LoVo (cell line): ENCODE results near the gene ATG7.
"Not testable (repeated sequence)": the region's sequence is repeated elsewhere in the genome, so short reads cannot be mapped to it uniquely, and the experiment has no call there.

Source experiments
- DNase-seq: peaks from one replicate; pipeline ENCODE4 v3.0.0-alpha.2; 2016; ENCODE audit warnings: low spot score

The ATG7 gene

DNA sequence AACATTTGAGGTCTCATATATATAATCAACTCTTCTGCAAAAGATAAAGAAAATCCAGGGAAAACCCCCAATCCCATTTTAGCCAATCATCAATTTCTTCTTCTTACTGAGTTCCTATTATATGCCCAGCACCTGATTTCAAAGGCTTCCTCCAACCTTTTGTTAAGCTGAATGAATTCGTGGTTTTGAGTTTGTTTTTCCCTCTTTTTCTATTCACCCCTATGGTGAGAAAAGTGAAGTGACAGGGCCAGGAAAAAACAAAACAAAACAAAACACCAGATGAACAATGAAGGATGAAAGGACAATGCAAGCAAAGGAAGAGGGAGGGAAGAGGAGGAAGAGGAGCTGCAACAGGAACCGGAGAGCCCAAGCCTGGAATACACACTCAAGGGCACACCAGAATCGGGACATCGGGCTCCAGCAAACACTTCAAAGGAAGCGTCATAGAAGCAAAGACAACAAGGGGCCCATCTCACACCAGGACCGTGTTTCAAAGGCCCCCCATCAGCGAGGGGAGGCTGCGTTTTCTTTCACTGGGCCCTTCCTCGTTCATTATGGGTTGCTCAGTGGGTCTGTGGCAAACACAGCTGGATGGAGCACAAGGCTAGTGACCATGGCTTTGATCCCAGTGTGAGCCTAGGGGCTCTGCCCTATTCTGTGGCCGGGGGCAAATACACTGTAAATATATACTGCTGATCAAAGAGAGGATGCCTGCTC lies 321.3 kb downstream of the ATG7 start:
- DNase-seq, result no peak

DNA sequence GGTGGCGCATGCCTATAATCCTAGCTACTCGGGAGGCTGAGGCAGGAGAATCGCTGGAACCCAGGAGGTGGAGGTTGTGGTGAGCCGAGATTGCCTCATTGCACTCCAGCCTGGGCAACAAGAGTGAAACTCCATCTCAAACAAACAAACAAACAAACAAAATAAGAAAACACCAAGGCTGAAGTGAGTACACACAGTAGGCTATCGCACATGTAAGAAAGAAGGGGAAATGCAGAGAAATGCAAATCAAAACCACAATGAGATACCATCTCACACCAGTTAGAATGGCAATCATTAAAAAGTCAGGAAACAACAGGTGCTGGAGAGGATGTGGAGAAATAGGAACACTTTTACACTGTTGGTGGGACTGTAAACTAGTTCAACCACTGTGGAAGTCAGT lies 322.8 kb downstream of the ATG7 start:
- not testable (repeated sequence) for DNase-seq

DNA sequence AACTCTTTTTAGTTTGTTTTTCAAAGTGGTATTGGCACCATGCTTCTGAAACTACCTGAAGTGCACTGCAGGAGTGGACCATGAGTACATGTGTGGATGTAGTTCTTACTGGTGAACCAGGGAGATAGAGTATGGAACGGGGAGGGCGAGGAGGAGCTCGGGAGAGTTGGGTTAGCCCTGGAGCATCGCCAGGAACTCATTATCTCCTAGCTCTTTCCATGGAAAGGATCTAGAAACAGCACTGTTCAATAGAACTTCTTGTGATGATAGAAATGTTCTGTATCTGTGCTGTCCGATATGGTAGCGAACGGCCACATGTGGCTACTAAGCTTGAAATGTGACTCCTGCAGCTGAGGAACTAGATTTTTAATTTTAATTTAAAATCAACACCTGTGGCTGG lies 324.2 kb downstream of the ATG7 start:
- DNase-seq, result no peak

DNA sequence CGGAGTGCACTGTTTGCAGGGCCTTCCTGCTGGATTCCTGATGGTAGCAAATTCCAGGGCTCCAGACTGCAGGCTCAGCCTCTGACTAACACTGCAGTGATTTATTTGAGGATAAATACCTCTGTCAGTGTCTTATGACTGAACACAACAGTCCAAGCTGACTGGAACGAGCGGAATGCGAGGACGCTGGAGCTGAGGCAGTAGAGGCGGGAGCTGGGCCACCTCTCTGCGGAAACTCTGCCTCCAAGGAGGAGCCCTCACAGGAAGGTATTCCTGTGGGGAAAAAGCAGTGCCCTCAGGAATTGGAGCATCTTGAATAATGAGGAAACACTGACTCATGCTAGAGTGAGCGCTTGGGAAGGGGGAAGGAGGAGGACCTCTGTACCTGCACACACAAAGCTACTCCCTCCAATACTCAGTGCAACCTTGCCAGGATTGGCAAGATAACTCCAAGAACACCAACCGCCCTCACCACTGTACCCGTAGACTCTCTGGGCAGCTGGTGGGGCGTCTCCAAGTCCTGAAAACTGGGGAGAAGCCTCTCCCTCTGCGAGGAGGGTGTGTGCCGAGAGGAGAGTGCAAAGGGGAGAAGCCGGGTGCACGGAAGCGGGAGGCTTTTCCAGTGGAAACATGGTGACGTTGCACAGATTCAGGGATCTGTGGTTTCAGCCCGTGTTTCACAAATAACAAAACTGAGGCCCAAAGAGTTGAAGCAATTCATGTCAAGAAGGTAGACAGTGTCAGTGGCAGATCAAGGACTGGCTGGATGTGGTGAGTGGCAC lies 328.5 kb downstream of the ATG7 start:
- DNase-seq, result no peak

DNA sequence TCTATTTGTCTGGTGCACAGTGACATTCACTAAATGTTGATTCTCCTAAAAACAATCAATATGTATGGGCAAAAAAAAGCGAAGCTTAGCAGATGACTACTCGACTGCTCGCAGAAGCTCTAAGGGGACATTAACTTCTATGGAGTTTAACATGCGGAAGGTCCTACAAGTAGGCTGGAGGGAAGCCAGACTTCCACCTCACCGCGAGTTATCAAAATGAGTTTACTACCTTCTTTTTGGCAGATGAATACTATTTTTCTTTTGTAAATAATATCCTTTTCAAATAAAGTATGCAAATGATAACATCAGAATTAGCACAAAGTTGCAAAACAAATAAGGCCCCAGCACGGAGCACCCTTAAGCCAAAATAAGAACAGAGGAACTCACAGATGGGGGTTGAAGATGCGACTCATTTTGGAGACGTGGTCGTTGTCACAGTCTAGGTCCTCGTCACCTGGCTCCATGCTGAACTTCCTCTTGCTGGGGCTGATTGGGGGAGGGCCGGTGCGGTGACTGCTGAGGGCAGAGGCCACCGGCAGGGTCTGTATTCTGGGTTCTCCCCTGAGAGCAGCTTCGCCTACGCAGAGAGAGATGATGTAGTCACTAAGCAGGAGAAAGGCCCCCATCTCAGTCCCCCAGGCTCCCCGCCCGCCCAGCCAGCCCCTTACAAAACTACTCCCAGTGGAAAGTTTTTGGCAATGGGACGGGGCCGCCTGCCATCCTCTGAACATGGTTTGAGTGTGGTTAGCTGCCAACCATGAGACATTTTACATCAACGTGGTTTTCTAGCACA lies 329.4 kb downstream of the ATG7 start:
- DNase-seq, result no peak

DNA sequence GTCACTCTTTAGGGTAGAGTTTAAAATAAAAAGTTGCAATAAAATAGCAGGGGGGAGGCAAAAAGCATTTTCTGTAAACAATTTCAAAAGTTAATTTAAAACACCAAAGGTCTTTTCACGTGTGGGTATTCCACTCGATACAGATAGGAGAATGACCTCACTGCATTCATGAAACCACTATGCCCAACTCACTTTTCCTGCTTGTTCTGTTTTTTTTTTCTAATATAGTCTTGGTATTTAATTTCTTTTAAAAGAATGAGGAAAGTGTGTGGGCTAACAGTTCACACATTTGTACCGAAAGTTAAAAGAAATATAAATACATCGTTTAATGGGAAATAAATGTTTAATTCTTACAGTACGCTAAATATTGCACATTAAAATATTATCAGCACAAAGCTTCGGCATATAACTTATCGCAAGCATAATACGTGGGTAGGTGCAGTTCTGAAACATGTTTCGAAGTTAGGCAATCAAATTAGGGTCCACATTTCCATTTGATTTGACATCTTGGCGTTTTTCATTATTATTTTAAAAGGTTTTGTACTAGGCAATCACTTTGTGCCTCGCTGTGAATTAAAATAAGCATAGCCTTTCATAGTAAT lies 330.1 kb downstream of the ATG7 start:
- no peak for DNase-seq

DNA sequence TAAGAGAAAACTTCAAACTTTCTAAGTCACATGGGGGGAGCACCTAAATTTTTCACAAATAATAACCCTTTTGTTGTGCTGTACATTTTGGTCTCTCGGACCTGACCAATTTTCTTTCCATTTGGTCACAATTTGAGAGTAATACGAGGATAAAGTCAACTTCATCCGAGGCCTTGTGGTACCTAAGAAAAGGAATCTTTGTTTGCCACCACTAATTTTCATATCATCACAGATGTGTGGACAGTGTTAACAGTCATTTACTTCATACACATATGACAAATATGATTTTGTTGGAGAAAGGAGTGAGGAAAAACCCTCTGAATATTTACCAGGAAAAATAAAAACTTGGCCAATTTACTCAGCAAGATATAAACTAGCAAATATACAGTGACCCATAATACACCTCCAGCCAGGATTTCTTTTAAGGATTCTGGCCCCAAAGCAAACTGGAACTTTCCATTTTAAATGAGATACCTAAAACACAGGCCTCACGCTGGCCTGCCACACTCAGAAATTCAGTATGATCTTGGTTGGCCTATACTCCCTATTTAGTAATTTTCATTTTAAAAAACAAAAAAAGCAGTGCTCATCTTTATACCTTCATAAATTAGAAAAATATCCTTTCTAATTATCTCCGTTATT lies 330.8 kb downstream of the ATG7 start:
- DNase-seq, result no peak

DNA sequence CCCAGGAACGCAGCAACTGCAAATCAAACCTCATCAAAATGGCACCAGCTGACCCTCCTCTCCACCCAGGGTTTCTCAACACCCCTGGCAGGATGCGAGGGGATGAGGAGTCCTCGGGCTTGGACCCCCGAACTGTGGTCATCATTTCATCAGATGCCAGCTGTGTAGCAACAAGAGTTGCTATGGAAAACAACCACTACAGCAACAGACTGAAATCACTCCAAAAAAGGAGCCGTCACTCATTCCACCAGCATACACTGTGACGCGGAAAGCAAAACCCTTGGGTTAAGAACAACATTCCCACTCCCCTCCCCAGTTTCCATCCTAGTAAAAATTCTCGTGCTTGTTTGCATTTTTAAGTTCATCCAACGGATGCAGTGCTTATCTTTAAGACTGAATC lies 331.4 kb downstream of the ATG7 start:
- no peak for DNase-seq

DNA sequence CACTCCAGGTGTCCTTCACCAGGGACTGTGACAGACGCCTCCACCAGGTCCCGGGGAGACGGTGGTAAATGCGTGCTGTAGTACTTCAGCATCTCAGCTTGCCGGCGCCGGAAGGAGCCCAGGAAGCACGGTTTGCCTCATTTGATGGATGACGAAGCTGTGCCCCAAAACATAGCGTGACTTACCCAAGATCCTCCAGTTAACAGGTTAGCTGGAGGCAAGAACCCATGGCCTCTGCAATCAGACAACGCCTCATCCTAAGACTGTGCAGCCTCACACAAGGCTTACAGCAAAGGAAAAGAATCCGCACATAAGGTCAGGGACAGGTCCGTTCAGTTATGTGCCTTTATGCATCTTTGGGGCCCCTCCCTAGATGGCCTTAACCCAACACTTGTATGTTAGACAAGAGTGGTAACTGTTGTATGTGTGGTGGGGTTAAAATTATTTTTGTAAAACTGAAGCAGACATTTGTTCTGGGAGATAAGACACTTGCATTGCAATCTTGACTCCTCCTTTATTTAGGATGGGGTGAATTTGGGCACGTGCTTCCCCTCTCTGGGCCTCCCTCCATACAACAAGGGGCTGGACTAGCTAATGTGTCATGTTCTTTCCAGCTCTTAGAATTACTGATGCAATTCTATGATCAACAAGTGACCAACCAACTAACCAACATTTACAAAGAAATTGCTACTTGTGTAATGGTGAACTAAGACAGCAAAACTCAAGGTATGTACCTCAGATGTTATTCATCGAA lies 332.1 kb downstream of the ATG7 start:
- no peak for DNase-seq

DNA sequence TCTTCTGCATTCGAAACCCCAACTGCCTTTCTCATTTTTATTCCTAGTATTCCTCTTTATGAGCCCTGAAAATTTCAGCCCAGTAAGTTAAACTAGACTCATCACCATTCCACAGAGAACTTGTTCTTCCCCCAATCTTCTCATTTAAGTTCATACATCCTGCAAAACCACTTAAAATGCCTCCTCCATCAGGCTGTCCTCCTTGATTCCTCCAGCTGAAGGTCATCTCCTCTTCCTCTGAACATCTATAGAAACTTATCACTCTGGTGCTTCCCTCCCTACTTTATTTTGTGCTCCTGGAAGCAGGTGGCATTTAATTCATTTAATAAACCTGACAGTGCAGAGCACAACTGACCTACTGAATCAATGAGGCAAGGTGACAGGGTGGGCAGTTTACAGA lies 333.2 kb downstream of the ATG7 start:
- DNase-seq, result no peak

DNA sequence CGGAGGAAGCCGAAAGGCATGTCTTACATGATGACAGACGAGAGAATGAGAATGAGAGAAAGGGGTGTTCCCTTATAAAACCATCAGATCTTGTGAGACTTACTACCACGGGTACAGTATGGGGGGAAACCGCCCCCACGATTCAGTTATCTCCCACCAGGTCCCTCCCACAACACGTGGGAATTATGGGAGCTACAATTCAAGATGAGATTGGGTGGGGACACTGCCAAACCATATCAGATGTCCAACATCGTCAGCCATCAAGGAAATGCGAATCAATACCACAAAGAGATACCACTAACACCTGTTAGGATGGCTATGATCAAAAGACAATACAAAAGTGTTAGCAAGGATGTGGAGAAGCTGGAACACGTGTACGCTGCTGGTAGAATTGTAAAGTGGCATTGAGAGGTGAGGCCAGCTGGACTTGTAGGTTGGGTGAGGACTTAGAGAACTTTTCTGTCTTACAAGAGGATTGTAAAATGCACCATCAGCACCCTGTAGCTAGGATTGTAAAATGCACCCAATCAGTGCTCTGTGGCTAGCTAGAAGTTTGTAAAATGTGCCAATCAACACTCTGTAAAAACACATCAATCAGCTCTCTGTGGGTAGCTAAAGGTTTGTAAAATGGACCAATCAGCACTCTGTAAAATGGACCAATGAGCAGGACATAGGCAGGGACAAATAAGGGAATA lies 334.0 kb downstream of the ATG7 start:
- DNase-seq, result no peak

DNA sequence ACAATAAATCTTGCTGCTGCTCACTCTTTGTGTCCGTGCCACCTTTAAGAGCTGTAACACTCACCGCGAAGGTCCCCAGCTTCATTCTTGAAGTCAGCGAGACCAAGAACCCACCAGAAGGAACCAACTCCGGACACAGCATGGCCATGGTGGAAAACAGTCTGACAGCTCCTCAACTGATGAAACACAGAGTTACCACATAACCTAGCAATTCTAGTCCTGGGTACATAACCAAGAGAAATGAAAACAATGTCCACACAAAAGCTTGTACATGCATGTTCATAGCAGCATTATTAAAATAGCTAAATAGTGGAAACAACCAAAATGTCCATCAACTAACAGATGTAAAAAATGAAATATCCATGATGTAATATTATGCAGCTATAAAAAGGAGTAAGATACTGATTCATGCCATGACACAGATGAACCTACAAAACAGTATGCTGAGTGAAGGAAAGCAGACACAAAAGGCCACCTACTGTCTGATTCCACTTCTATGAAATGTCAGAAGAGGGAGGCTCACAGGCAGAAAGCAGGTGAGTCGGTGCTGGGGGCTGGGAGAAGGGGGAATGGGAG lies 334.8 kb downstream of the ATG7 start:
- no peak for DNase-seq
